Subcutaneous adipose tissue (tissue), 4 donors: ENCODE measurements around the gene NLRX1. TPM values are rescaled to one million over a fixed set of nuclear protein-coding genes. Genes with fewer than 3 reads are reported as not detected.

Source experiments
- total RNA-seq, 4 donors: library from RNA; depleted of rRNA; stranded (reverse); fragments of >200 nt; gene quantifications; one replicate each; pipeline ENCODE4 v1.1.0, GENCODE V29; 2016
- TF ChIP-seq, protein P1 (sequence below): fragments of 450-650 bp; IDR thresholded peaks from one replicate; pipeline ENCODE4 v1.5.1; 2016; ENCODE audit warnings: low read depth, mild to moderate bottlenecking, control low read depth, antibody characterized with exemption, moderate library complexity

Gene NLRX1
- total RNA-seq, 4 donors from 2014 or later = 10.9 to 27.3 (median 14.2) TPM

GRCh38 chr11:119149018-119149785 is 19.3 kb upstream of the NLRX1 start, which contains the start of gene ABCG4:
ABCG4 (plus strand) TSS chr11:119149052; CDS start chr11:119149966, 914 bp downstream.
- TF ChIP-seq, protein P1, sequence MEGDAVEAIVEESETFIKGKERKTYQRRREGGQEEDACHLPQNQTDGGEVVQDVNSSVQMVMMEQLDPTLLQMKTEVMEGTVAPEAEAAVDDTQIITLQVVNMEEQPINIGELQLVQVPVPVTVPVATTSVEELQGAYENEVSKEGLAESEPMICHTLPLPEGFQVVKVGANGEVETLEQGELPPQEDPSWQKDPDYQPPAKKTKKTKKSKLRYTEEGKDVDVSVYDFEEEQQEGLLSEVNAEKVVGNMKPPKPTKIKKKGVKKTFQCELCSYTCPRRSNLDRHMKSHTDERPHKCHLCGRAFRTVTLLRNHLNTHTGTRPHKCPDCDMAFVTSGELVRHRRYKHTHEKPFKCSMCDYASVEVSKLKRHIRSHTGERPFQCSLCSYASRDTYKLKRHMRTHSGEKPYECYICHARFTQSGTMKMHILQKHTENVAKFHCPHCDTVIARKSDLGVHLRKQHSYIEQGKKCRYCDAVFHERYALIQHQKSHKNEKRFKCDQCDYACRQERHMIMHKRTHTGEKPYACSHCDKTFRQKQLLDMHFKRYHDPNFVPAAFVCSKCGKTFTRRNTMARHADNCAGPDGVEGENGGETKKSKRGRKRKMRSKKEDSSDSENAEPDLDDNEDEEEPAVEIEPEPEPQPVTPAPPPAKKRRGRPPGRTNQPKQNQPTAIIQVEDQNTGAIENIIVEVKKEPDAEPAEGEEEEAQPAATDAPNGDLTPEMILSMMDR = no peak

- TF ChIP-seq, protein P1 = no peak
Observed at GRCh38 chr11:119149786-119150275, 18.7 kb upstream of the NLRX1 start.

GRCh38 chr11:119152043-119152442 is 16.5 kb upstream of the NLRX1 start:
- TF ChIP-seq, protein P1 = no peak

GRCh38 chr11:119152604-119153003 is 15.9 kb upstream of the NLRX1 start:
- TF ChIP-seq, protein P1 = no peak

- TF ChIP-seq, protein P1 = no peak
Observed at GRCh38 chr11:119153049-119153818, 15.3 kb upstream of the NLRX1 start.

DNA sequence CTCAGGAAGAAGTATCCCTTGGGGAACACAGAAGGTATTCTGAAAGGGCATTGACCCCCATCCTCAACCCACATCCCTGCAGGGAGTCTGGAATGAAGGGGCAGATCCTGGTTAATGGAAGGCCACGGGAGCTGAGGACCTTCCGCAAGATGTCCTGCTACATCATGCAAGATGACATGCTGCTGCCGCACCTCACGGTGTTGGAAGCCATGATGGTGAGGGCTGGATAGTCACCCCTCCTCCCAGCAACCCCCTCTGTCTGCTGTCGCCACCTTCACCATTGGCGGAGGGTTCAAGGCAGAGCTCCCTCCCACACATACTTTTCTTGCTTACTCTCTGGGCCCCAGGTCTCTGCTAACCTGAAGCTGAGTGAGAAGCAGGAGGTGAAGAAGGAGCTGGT is 14.3 kb upstream of the NLRX1 start:
- TF ChIP-seq, protein P1 = no peak
